Ishikawa (cell line): ENCODE data around the gene RNASEH1.

ENCODE experiments used
- CEBPB ChIP-seq: IDR thresholded peaks from 2 replicates; pipeline ENCODE4 v1.6.1; 2012
- CREB1 ChIP-seq: IDR thresholded peaks from 2 replicates; pipeline ENCODE4 v1.6.1; 2012; ENCODE audit warnings: low read depth
- EGR1 ChIP-seq: IDR thresholded peaks from 2 replicates; pipeline ENCODE4 v1.6.1; 2012
- EP300 ChIP-seq: IDR thresholded peaks from 2 replicates; pipeline ENCODE4 v1.6.1; 2012; ENCODE audit warnings: borderline replicate concordance
- FOXM1 ChIP-seq: IDR thresholded peaks from 2 replicates; pipeline ENCODE4 v1.6.1; 2012; ENCODE audit warnings: low read depth, borderline replicate concordance
- MAX ChIP-seq: IDR thresholded peaks from 2 replicates; pipeline ENCODE4 v1.6.1; 2012
- NFIC ChIP-seq: IDR thresholded peaks from 2 replicates; pipeline ENCODE4 v1.6.1; 2012
- RAD21 ChIP-seq: IDR thresholded peaks from 2 replicates; pipeline ENCODE4 v1.6.1; 2012; ENCODE audit warnings: low read depth
- REST ChIP-seq: IDR thresholded peaks from 2 replicates; pipeline ENCODE4 v1.6.1; 2012; ENCODE audit warnings: low read depth, mild to moderate bottlenecking
- TAF1 ChIP-seq: IDR thresholded peaks from 2 replicates; pipeline ENCODE4 v1.6.1; 2012; ENCODE audit warnings: low read depth, mild to moderate bottlenecking
- TCF12 ChIP-seq: IDR thresholded peaks from 2 replicates; pipeline ENCODE4 v1.6.1; 2012; ENCODE audit warnings: low read depth
- TEAD4 ChIP-seq: IDR thresholded peaks from 2 replicates; pipeline ENCODE4 v1.6.1; 2012
- USF1 ChIP-seq: IDR thresholded peaks from 2 replicates; pipeline ENCODE4 v1.6.1; 2012
- YY1 ChIP-seq: IDR thresholded peaks from 2 replicates; pipeline ENCODE4 v1.6.1; 2012; ENCODE audit warnings: low read depth
- ZBTB7A ChIP-seq: IDR thresholded peaks from 2 replicates; pipeline ENCODE4 v1.6.1; 2012; ENCODE audit warnings: low read depth

RNASEH1 gene

GRCh38 chr2:3600256-3600855 is 42.2 kb upstream of the RNASEH1 start:
- TF ChIP-seq TAF1, result no peak
- no peak for TF ChIP-seq YY1
- TF ChIP-seq MAX, result no peak
- no peak for TF ChIP-seq CEBPB
- no peak for TF ChIP-seq EP300
- TF ChIP-seq ZBTB7A, result no peak
- TF ChIP-seq USF1, result no peak
- no peak for TF ChIP-seq FOXM1
- no peak for TF ChIP-seq NFIC
- TF ChIP-seq RAD21, result no peak
- TF ChIP-seq REST, result no peak
- no peak for TF ChIP-seq TEAD4
- no peak for TF ChIP-seq CREB1
- TF ChIP-seq EGR1, result no peak
- TF ChIP-seq TCF12, result no peak

GRCh38 chr2:3598912-3599854 is 41.0 kb upstream of the RNASEH1 start:
- TF ChIP-seq EGR1 (no peak), ZBTB7A (no peak), TEAD4 (no peak), TAF1 (no peak), CREB1 (no peak), EP300 (no peak), CEBPB (peak; percentile 59), TCF12 (no peak)

- TF ChIP-seq EGR1, result no peak
- no peak for TF ChIP-seq TEAD4
- TF ChIP-seq YY1, result no peak
- TF ChIP-seq REST, result no peak
- no peak for TF ChIP-seq EP300
- TF ChIP-seq NFIC, result no peak
- TF ChIP-seq CREB1, result no peak
- TF ChIP-seq TAF1, result no peak
- TF ChIP-seq MAX, result no peak
- TF ChIP-seq USF1, result no peak
- no peak for TF ChIP-seq CEBPB
- TF ChIP-seq TCF12, result no peak
- no peak for TF ChIP-seq ZBTB7A
- TF ChIP-seq FOXM1, result no peak
- no peak for TF ChIP-seq RAD21
These were observed 40.2 kb upstream of the RNASEH1 start for GRCh38 chr2:3598197-3598910.

- TF ChIP-seq REST (no peak), ZBTB7A (no peak), EP300 (no peak), MAX (no peak), EGR1 (no peak), CREB1 (no peak)
These were observed 39.4 kb upstream of the RNASEH1 start for GRCh38 chr2:3597567-3597966.
